Neural progenitor cell (in vitro differentiated cells): Measurements from ENCODE around the gene NBEA.

Source experiments
- EZH2 ChIP-seq: fragments of 200-600 bp; sonication (generic); IDR thresholded peaks from 2 replicates; pipeline ENCODE4 v1.6.1; 2017; ENCODE audit warnings: antibody characterized with exemption, mild to moderate bottlenecking, moderate library complexity
- TF ChIP-seq, protein P1 (sequence below): fragments of 200-600 bp; sonication (generic); IDR thresholded peaks from 2 replicates; pipeline ENCODE4 v1.5.1; 2017; ENCODE audit warnings: antibody characterized with exemption, mild to moderate bottlenecking

DNA sequence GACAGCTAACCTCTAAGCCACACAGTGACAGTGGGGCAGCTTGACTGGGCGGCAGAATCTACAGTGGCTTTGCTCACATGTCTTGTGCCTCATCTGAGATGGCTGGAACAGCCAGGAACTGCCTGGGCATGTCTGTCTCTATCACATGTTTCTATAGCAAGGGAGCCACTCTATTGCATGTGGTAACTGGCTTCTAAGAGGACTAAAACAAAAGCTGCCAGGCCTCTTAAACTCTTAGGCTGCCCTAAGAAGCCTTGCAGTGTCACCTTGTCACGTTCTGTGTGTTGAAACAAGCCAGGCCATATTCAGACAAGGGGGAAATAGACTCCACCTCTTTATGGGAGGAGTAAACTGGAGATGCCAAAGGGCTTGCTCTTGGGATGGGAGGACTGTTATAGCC is 657.3 kb downstream of the NBEA start:
- TF ChIP-seq, protein P1, sequence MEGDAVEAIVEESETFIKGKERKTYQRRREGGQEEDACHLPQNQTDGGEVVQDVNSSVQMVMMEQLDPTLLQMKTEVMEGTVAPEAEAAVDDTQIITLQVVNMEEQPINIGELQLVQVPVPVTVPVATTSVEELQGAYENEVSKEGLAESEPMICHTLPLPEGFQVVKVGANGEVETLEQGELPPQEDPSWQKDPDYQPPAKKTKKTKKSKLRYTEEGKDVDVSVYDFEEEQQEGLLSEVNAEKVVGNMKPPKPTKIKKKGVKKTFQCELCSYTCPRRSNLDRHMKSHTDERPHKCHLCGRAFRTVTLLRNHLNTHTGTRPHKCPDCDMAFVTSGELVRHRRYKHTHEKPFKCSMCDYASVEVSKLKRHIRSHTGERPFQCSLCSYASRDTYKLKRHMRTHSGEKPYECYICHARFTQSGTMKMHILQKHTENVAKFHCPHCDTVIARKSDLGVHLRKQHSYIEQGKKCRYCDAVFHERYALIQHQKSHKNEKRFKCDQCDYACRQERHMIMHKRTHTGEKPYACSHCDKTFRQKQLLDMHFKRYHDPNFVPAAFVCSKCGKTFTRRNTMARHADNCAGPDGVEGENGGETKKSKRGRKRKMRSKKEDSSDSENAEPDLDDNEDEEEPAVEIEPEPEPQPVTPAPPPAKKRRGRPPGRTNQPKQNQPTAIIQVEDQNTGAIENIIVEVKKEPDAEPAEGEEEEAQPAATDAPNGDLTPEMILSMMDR, result no peak
- no peak for TF ChIP-seq EZH2
